ENCODE results near the gene PAK2. TPM values are rescaled to one million over a fixed set of nuclear protein-coding genes. Genes with fewer than 3 reads are reported as not detected.
"Not testable (repeated sequence)": the region's sequence is repeated elsewhere in the genome, so short reads cannot be mapped to it uniquely, and the experiment has no call there.

Gene PAK2
- total RNA-seq, 1 experiment from 2014 or later: 32.6 TPM

DNA sequence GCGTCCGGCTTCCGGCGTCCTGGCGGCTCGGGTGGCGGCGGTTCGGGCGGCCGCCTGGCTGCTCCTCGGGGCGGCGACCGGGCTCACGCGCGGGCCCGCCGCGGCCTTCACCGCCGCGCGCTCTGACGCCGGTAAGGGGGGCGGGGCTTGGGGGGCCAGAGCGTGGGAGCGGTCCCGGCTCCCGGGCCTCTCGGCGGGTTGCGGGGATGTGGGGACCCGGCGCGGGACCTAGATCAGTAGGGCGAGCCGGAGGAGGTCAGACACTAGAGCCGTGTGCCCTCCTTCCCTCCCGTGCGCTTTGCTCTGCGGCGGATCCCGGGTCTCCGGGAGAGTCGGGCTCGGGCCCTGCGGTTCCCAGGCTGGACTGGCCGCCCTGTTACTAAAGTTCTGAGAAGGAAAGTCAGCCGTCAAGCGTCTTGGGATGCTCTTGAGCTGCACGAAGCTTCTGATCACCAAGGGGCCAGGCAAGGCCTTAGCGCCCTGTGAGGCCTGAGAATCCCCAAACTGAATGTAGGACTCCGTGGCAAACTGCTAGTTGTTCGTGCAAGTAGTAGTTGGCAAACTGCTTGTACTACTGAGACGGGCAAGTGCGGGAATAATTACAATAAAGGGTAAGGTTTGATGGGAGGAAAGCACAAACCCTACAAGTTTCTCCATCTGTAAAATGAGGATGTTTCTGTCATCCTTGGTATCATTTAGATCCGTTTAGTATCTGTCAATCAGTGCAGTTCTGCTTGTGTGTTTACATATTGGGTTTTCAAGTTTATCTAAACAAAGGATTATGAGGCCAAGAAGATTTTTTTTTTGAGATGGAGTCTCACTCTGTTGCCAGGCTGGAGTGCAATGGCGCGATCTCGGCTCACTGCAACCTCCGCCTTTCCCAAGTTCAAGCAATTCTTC lies 26.9 kb upstream of the PAK2 start:
- H3K4me2 ChIP-seq (ENCODE audit: low read length): peak overlapping the region; percentile 87
- H3F3A ChIP-seq (ENCODE audit: low read length, unreplicated experiment): no peaks in the 10 kb centered on the region
- intact Hi-C loops (cut with micrococcal nuclease): loop anchor here (1.0 kb wide), 1 partner anchor 29 kb away; no protein-coding TSS in a partner anchor
- TF ChIP-seq, protein P1, sequence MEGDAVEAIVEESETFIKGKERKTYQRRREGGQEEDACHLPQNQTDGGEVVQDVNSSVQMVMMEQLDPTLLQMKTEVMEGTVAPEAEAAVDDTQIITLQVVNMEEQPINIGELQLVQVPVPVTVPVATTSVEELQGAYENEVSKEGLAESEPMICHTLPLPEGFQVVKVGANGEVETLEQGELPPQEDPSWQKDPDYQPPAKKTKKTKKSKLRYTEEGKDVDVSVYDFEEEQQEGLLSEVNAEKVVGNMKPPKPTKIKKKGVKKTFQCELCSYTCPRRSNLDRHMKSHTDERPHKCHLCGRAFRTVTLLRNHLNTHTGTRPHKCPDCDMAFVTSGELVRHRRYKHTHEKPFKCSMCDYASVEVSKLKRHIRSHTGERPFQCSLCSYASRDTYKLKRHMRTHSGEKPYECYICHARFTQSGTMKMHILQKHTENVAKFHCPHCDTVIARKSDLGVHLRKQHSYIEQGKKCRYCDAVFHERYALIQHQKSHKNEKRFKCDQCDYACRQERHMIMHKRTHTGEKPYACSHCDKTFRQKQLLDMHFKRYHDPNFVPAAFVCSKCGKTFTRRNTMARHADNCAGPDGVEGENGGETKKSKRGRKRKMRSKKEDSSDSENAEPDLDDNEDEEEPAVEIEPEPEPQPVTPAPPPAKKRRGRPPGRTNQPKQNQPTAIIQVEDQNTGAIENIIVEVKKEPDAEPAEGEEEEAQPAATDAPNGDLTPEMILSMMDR (conservative IDR thresholded peaks at IDR 0.05; ENCODE audit: low read depth, low read length): no peak
- TF ChIP-seq EZH2phosphoT487 (IDR thresholded peaks at IDR 0.05; ENCODE audit: borderline replicate concordance, low read length) (no peak), EZH2 (IDR thresholded peaks at IDR 0.05; ENCODE audit: low read length, unreplicated experiment) (no peak)
- H3K4me1 ChIP-seq (ENCODE audit: insufficient read depth, low read length): peaks cover 18% of the 10 kb centered on the region
- H3K4me3 ChIP-seq (ENCODE audit: low read length): peak overlapping the region; percentile 95
- H3K27ac ChIP-seq (ENCODE audit: low read length): peak overlapping the region; percentile 47
- peak overlapping the region; percentile 80 for H3K9ac ChIP-seq (ENCODE audit: low read length)
- no peaks in the 10 kb centered on the region for H4K20me1 ChIP-seq (ENCODE audit: low read length)
- no peaks in the 10 kb centered on the region for H3K9me3 ChIP-seq (ENCODE audit: low read length)
- CTCF ChIA-PET: no interaction called here
- H3K9me2 ChIP-seq (replicated peaks; ENCODE audit: low read length): no peaks in the 10 kb centered on the region
- H2AFZ ChIP-seq (ENCODE audit: low read length): peak overlapping the region; percentile 91
- BruUV-seq (replicated peaks): TSS peak; percentile 90
- no peak for DNase-seq
- no peaks in the 10 kb centered on the region for H3K36me3 ChIP-seq (ENCODE audit: low read depth, low read length)
- no peaks in the 10 kb centered on the region for H3K27me3 ChIP-seq (ENCODE audit: low read length)
- ATAC-seq: peak; percentile 69
- peaks cover 15% of the 10 kb centered on the region for H3K79me2 ChIP-seq (ENCODE audit: low read length)
- POLR2A ChIA-PET (ENCODE audit: unreplicated experiment): interaction anchor here (0.7 to 1.6 kb wide), 4 partner anchors 27 to 199 kb away, joined by 3 to 13 read pairs (median 6); partner anchors contain the start of genes PAK2 and SENP5

- H3K4me3 ChIP-seq (ENCODE audit: low read length); H3K9ac ChIP-seq (ENCODE audit: low read length); H3K27me3 ChIP-seq (ENCODE audit: low read length); DNase-seq; H3K36me3 ChIP-seq (ENCODE audit: low read depth, low read length); BruUV-seq (replicated peaks); H3K9me3 ChIP-seq (ENCODE audit: low read length); H4K20me1 ChIP-seq (ENCODE audit: low read length); ATAC-seq; H3K4me2 ChIP-seq (ENCODE audit: low read length); intact Hi-C loops (cut with micrococcal nuclease); POLR2A ChIA-PET (ENCODE audit: unreplicated experiment); H3F3A ChIP-seq (ENCODE audit: low read length, unreplicated experiment); H3K4me1 ChIP-seq (ENCODE audit: insufficient read depth, low read length); H3K27ac ChIP-seq (ENCODE audit: low read length); CTCF ChIA-PET; H3K9me2 ChIP-seq (replicated peaks; ENCODE audit: low read length); H2AFZ ChIP-seq (ENCODE audit: low read length): not testable (repeated sequence)
- H3K79me2 ChIP-seq (ENCODE audit: low read length): peaks cover 15% of the 10 kb centered on the region
Observed at GRCh38 chr3:196717162-196717561, 22.5 kb upstream of the PAK2 start.

- Histone ChIP-seq H2AFZ (ENCODE audit: low read length) (no peak overlapping the region), H3K79me2 (ENCODE audit: low read length) (no peaks in the 10 kb centered on the region), H3K4me2 (ENCODE audit: low read length) (no peak overlapping the region), H3K4me3 (ENCODE audit: low read length) (no peak overlapping the region), H3K27me3 (ENCODE audit: low read length) (no peaks in the 10 kb centered on the region), H3K36me3 (ENCODE audit: low read depth, low read length) (0 out of 2 replicates have a peak, but pooled peaks cover 7% of the 10 kb centered on the region), H4K20me1 (ENCODE audit: low read length) (peaks cover 3% of the 10 kb centered on the region), H3K9ac (ENCODE audit: low read length) (no peak overlapping the region), H3F3A (ENCODE audit: low read length, unreplicated experiment) (no peaks in the 10 kb centered on the region), H3K9me3 (ENCODE audit: low read length) (no peaks in the 10 kb centered on the region), H3K9me2 (replicated peaks; ENCODE audit: low read length) (no peaks in the 10 kb centered on the region), H3K4me1 (ENCODE audit: insufficient read depth, low read length) (peaks cover 12% of the 10 kb centered on the region), H3K27ac (ENCODE audit: low read length) (no peak overlapping the region)
- DNase-seq (no peak), ATAC-seq (no peak)
- ChIA-PET CTCF (no interaction called here), POLR2A (ENCODE audit: unreplicated experiment) (no interaction called here)
- no TSS peak for BruUV-seq (replicated peaks)
- intact Hi-C loops (cut with micrococcal nuclease): no loop called here
- TF ChIP-seq, protein P1 (conservative IDR thresholded peaks at IDR 0.05; ENCODE audit: low read depth, low read length): no peak
Observed at GRCh38 chr3:196721097-196721496, 18.6 kb upstream of the PAK2 start.
